K562 (cell line): ENCODE data around the gene CDSN. TPM values are rescaled to one million over a fixed set of nuclear protein-coding genes. Genes with fewer than 3 reads are reported as not detected.

Experiments used
- ARID1B ChIP-seq: fragments of 450-650 bp; IDR thresholded peaks from 2 replicates; pipeline ENCODE4 v1.6.1; 2016; ENCODE audit warnings: antibody characterized with exemption, mild to moderate bottlenecking, inconsistent platforms
- ATF1 ChIP-seq, 2 experiments: fragments of 450-650 bp in 1 of 2; IDR thresholded peaks; 2 replicates each; pipeline ENCODE4 v1.6.1; 2016; ENCODE audit warnings: missing compliant biosample characterization in 1 of 2, missing genetic modification characterization in 1 of 2
- CAMTA2 ChIP-seq: fragments of 250-450 bp; sonication (Bioruptor Pico); conservative IDR thresholded peaks from 2 replicates; pipeline ENCODE4 v1.5.1; 2022
- HNRNPUL1 ChIP-seq: fragments of 200-400 bp; formaldehyde crosslinking; IDR thresholded peaks from 2 replicates; pipeline ENCODE4 v1.6.1; 2017; ENCODE audit warnings: low read length
- KDM2B ChIP-seq: fragments of 250-450 bp; sonication (Bioruptor Pico); IDR thresholded peaks from 2 replicates; pipeline ENCODE4 v1.8.0; 2021; ENCODE audit warnings: mild to moderate bottlenecking, moderate library complexity
- LCOR ChIP-seq: sonication (generic); formaldehyde crosslinking; IDR thresholded peaks from 2 replicates; pipeline ENCODE4 v1.8.0; 2022; ENCODE audit warnings: mild to moderate bottlenecking, missing genetic modification reagents
- MCM7 ChIP-seq, 2 experiments: fragments of 450-650 bp; IDR thresholded peaks; 2 replicates each; pipeline ENCODE4 v1.6.1; 2016 to 2018
- MTA1 ChIP-seq: fragments of 450-650 bp; IDR thresholded peaks from 2 replicates; pipeline ENCODE4 v1.6.1; 2017; ENCODE audit warnings: borderline replicate concordance
- NR3C1 ChIP-seq: sonication (generic); formaldehyde crosslinking; IDR thresholded peaks from 2 replicates; pipeline ENCODE4 v1.8.1; 2022; ENCODE audit warnings: missing genetic modification reagents
- RBFOX2 ChIP-seq: fragments of 200-400 bp; formaldehyde crosslinking; IDR thresholded peaks from 2 replicates; pipeline ENCODE4 v1.6.1; 2017; ENCODE audit warnings: low read depth, mild to moderate bottlenecking, low read length, moderate library complexity
- RCOR1 ChIP-seq, 2 experiments: IDR thresholded peaks; 2 replicates each; pipeline ENCODE4 v1.6.1; 2012; ENCODE audit warnings: low read depth in 2 of 2, low read length in 2 of 2, borderline replicate concordance in 1 of 2, improper control_type of control experiment in 1 of 2
- YY1 ChIP-seq, 3 experiments: IDR thresholded peaks; 2 replicates each; pipeline ENCODE4 v1.6.1; 2011; ENCODE audit warnings: low read length in 2 of 3, mild to moderate bottlenecking in 2 of 3, moderate library complexity in 2 of 3, borderline replicate concordance in 1 of 3, control low read depth in 1 of 3, low read depth in 1 of 3; ENCODE audit not compliant: insufficient read depth in 3 of 3, insufficient replicate concordance in 2 of 3, control insufficient read depth in 1 of 3, insufficient read length in 1 of 3; ENCODE audit errors: extremely low read depth in 1 of 3
- ZFP30 ChIP-seq: fragments of 250-450 bp; sonication (Bioruptor Pico); IDR thresholded peaks from 2 replicates; pipeline ENCODE4 v1.8.0; 2022; ENCODE audit warnings: moderate library complexity, mild to moderate bottlenecking, inconsistent platforms, borderline replicate concordance
- ZNF347 ChIP-seq: fragments of 450-650 bp; formaldehyde crosslinking; IDR thresholded peaks from 2 replicates; pipeline ENCODE4 v1.4.0; 2020; ENCODE audit warnings: low read depth, mild to moderate bottlenecking, moderate library complexity
- ZNF354B ChIP-seq: fragments of 250-450 bp; sonication (Bioruptor Pico); IDR thresholded peaks from 2 replicates; pipeline ENCODE4 v1.4.0; 2020
- ZNF444 ChIP-seq: fragments of 250-450 bp; sonication (Bioruptor Pico); IDR thresholded peaks from 2 replicates; pipeline ENCODE4 v1.4.0; 2020; ENCODE audit warnings: mild to moderate bottlenecking, moderate library complexity
- ZNF551 ChIP-seq: fragments of 250-450 bp; sonication (Bioruptor Pico); IDR thresholded peaks from 2 replicates; pipeline ENCODE4 v1.5.0; 2021; ENCODE audit warnings: mild to moderate bottlenecking, moderate library complexity
- ZNF586 ChIP-seq: fragments of 450-650 bp; formaldehyde crosslinking; conservative IDR thresholded peaks from 2 replicates; pipeline ENCODE4 v1.4.0; 2020; ENCODE audit warnings: mild to moderate bottlenecking, moderate library complexity
- polyA plus RNA-seq, 8 experiments: library from polyadenylated mRNA; depleted of rRNA in 4 of 8; stranded (reverse) in 5 of 8; unstranded in 3 of 8; fragments of >200 nt; fragmentation: Nextera tagmentation in 2 of 8; fragmentation: Illumina TruSeq in 1 of 8; extraction: Ambion mirVana in 2 of 8; extraction: Trizol in 1 of 8; gene quantifications; 2 replicates each; pipeline versions ENCODE4 v1.2.1 to v1.2.3, GENCODE V29; 2011 to 2014; ENCODE audit warnings: inconsistent platforms in 1 of 8, missing spikeins in 1 of 8
- total RNA-seq, 7 experiments: library from RNA; depleted of rRNA in 6 of 7; stranded (reverse); fragments of >200 nt in 6 of 7; fragmentation: Illumina TruSeq in 2 of 7; extraction: Trizol in 2 of 7; gene quantifications; 2 replicates each; pipeline versions ENCODE4 v1.2.1 to v1.2.3, GENCODE V29; 2011 to 2021; ENCODE audit warnings: low replicate concordance in 1 of 7
- TF ChIP-seq, protein P1 (sequence below): fragments of 250-450 bp; sonication (Bioruptor Pico); IDR thresholded peaks from 2 replicates; pipeline ENCODE4 v1.8.0; 2021; ENCODE audit warnings: mild to moderate bottlenecking, moderate library complexity
- TF ChIP-seq, protein P2 (sequence below): fragments of 450-650 bp; formaldehyde crosslinking; IDR thresholded peaks from 2 replicates; pipeline ENCODE4 v1.4.0; 2022; ENCODE audit warnings: mild to moderate bottlenecking, moderate library complexity
- TF ChIP-seq, protein P3 (sequence below): fragments of 450-650 bp; IDR thresholded peaks from 2 replicates; pipeline ENCODE4 v1.7.0; 2016; ENCODE audit warnings: borderline replicate concordance
- TF ChIP-seq, protein P4 (sequence below), 2 experiments: IDR thresholded peaks in 1 of 2; conservative IDR thresholded peaks in 1 of 2; 2 replicates each; pipeline ENCODE4 v1.6.1; 2016; ENCODE audit warnings: low read depth in 2 of 2, mild to moderate bottlenecking in 1 of 2, missing compliant biosample characterization in 1 of 2, missing genetic modification characterization in 1 of 2, moderate library complexity in 1 of 2

Gene CDSN
- total and polyA plus RNA-seq, 9 of the 15 experiments (the other 6 are each of a cell fraction or from before 2014, with no cell fraction given), result not detected

DNA sequence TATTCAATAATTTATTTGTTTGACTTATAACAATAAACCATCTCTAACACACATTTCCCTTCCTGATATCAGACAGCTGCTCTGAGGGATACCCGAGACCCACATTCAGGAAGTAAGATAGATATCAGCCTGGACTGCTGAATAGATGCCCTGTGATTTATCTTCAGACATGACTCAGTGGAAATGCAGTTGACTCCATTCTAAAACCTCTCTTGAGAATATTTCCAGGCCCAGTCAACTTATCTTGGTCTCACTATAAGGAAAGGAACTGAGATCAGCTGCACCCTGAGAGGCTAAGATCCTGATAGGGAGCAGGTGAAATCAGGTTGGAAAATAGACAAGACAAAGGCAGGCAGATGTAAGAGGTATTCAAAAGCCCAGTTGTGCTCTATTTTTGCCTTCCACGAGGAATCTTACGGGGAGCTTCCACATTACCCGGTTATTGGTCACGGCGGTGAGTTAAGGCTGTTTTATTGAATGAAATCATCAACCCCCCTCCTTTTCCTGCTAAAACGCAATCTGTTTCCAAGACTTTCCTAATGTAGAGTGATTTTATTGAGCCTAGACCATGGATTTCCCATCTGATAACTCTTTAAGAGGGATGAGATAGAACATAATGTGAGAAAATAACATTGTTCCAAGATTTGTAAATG, 33.3 kb downstream of the CDSN start (continued):
- TF ChIP-seq YY1 (IDR thresholded peaks at IDR 0.05; ENCODE audit: borderline replicate concordance in 1 of 3, control insufficient read depth in 1 of 3, extremely low read depth in 1 of 3, insufficient read depth in 3 of 3, insufficient read length in 1 of 3, insufficient replicate concordance in 2 of 3, low read depth in 1 of 3, low read length in 2 of 3) (no peak), ZNF551 (no peak), ZNF347 (CRISPR knock-in tag) (no peak), ATF1 (CRISPR knock-in tag; IDR thresholded peaks at IDR 0.05) (no peak), ATF1 (tag; IDR thresholded peaks at IDR 0.05) (no peak), HNRNPUL1 (no peak), LCOR (CRISPR knock-in tag) (no peak), ZNF354B (CRISPR knock-in tag) (no peak), ARID1B (peak; percentile 72), RCOR1 (IDR thresholded peaks at IDR 0.05; ENCODE audit: borderline replicate concordance in 1 of 2, low read depth in 2 of 2, low read length in 2 of 2) (peak in 1 of 2 experiments; percentile 95; a peak in 2 of 4 replicates), MCM7 (IDR thresholded peaks at IDR 0.05) (no peak), ZNF444 (CRISPR knock-in tag) (no peak), CAMTA2 (CRISPR knock-in tag) (no peak), KDM2B (CRISPR knock-in tag) (no peak), MTA1 (no peak), RBFOX2 (no peak), ZNF586 (no peak), ZFP30 (CRISPR knock-in tag) (no peak), NR3C1 (CRISPR knock-in tag) (no peak)
- TF ChIP-seq, protein P1, sequence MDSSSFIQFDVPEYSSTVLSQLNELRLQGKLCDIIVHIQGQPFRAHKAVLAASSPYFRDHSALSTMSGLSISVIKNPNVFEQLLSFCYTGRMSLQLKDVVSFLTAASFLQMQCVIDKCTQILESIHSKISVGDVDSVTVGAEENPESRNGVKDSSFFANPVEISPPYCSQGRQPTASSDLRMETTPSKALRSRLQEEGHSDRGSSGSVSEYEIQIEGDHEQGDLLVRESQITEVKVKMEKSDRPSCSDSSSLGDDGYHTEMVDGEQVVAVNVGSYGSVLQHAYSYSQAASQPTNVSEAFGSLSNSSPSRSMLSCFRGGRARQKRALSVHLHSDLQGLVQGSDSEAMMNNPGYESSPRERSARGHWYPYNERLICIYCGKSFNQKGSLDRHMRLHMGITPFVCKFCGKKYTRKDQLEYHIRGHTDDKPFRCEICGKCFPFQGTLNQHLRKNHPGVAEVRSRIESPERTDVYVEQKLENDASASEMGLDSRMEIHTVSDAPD (CRISPR knock-in tag), result no peak
- TF ChIP-seq, protein P2, sequence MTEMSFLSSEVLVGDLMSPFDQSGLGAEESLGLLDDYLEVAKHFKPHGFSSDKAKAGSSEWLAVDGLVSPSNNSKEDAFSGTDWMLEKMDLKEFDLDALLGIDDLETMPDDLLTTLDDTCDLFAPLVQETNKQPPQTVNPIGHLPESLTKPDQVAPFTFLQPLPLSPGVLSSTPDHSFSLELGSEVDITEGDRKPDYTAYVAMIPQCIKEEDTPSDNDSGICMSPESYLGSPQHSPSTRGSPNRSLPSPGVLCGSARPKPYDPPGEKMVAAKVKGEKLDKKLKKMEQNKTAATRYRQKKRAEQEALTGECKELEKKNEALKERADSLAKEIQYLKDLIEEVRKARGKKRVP (CRISPR knock-in tag), result no peak
- TF ChIP-seq, protein P3, sequence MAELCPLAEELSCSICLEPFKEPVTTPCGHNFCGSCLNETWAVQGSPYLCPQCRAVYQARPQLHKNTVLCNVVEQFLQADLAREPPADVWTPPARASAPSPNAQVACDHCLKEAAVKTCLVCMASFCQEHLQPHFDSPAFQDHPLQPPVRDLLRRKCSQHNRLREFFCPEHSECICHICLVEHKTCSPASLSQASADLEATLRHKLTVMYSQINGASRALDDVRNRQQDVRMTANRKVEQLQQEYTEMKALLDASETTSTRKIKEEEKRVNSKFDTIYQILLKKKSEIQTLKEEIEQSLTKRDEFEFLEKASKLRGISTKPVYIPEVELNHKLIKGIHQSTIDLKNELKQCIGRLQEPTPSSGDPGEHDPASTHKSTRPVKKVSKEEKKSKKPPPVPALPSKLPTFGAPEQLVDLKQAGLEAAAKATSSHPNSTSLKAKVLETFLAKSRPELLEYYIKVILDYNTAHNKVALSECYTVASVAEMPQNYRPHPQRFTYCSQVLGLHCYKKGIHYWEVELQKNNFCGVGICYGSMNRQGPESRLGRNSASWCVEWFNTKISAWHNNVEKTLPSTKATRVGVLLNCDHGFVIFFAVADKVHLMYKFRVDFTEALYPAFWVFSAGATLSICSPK, result no peak
- TF ChIP-seq, protein P4, sequence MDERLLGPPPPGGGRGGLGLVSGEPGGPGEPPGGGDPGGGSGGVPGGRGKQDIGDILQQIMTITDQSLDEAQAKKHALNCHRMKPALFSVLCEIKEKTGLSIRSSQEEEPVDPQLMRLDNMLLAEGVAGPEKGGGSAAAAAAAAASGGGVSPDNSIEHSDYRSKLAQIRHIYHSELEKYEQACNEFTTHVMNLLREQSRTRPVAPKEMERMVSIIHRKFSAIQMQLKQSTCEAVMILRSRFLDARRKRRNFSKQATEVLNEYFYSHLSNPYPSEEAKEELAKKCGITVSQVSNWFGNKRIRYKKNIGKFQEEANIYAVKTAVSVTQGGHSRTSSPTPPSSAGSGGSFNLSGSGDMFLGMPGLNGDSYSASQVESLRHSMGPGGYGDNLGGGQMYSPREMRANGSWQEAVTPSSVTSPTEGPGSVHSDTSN (CRISPR knock-in tag; IDR thresholded peaks at IDR 0.05; ENCODE audit: low read depth), result no peak
- TF ChIP-seq, protein P4 (tag; conservative IDR thresholded peaks at IDR 0.05; ENCODE audit: low read depth), result peak; percentile 86
